ENCODE data around the gene EPAS1.

DNA sequence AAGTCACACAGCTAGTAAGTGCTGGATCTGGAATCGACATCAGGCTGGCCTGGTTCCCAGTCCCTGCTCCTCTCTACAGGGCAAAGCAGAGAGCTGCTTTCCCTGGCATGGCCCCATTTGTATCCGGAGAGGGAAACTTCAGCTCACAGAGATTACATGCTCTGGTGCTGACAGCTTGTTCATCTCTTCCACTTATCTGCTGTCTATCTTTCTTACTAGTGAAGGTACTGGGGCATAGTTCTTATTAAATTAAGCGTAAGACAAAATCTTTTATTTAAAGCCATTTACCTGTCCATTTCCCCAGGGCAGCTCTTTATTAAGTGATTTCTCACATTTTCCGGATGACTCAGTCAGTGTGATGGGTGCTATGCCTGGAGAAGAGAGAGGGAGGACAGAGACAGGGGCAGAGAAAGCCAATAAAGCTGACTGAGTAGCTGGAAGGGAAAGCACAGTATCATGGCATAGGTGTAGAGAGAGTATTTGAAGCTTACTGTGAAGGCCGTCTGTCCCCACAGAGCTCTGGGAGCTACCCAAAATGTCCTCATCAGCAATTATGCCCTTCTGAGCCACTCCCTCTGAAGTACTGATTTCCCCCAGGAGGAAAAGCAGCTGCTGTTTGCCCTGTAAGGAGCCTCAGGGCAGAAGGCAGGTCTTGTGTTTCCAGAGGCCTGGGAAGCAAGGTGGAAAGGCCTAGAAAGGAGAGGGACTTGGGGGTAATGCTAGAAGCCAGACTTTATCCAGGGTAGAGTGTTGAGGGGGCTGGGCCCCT is 44.1 kb upstream of the EPAS1 start:
- TF ChIP-seq, protein P1, sequence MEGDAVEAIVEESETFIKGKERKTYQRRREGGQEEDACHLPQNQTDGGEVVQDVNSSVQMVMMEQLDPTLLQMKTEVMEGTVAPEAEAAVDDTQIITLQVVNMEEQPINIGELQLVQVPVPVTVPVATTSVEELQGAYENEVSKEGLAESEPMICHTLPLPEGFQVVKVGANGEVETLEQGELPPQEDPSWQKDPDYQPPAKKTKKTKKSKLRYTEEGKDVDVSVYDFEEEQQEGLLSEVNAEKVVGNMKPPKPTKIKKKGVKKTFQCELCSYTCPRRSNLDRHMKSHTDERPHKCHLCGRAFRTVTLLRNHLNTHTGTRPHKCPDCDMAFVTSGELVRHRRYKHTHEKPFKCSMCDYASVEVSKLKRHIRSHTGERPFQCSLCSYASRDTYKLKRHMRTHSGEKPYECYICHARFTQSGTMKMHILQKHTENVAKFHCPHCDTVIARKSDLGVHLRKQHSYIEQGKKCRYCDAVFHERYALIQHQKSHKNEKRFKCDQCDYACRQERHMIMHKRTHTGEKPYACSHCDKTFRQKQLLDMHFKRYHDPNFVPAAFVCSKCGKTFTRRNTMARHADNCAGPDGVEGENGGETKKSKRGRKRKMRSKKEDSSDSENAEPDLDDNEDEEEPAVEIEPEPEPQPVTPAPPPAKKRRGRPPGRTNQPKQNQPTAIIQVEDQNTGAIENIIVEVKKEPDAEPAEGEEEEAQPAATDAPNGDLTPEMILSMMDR (IDR thresholded peaks at IDR 0.05) = no peak
- TF ChIP-seq POLR2A (IDR thresholded peaks at IDR 0.05) = no peak
- no peak for TF ChIP-seq EP300 (IDR thresholded peaks at IDR 0.05)
